Astrocyte of the spinal cord (primary cell): ENCODE measurements around the gene LDLRAD3.
A peak's percentile ranks its signal among the peaks of the same experiment; 100 is the strongest.
"Not testable (repeated sequence)": the region's sequence is repeated elsewhere in the genome, so short reads cannot be mapped to it uniquely, and the experiment has no call there.

Source experiments
- DNase-seq: peaks from one replicate; pipeline ENCODE4 v3.0.0; 2011; ENCODE audit warnings: low read depth, low spot score
- H3K4me3 ChIP-seq: 2 replicates; pipeline ENCODE4 v1.5.1; 2011; ENCODE audit warnings: low read depth, mild to moderate bottlenecking, low read length, moderate library complexity
- in situ Hi-C: cut with HindIII; loops from 2 replicates; pipeline ENCODE4 v1.10.0; 2017; ENCODE audit warnings: low sequenced_read_pairs
- TF ChIP-seq, protein P1 (sequence below): IDR thresholded peaks from 2 replicates; pipeline ENCODE4 v1.5.1; 2012; ENCODE audit warnings: low read depth, mild to moderate bottlenecking, low read length, inconsistent platforms

LDLRAD3 gene

DNA sequence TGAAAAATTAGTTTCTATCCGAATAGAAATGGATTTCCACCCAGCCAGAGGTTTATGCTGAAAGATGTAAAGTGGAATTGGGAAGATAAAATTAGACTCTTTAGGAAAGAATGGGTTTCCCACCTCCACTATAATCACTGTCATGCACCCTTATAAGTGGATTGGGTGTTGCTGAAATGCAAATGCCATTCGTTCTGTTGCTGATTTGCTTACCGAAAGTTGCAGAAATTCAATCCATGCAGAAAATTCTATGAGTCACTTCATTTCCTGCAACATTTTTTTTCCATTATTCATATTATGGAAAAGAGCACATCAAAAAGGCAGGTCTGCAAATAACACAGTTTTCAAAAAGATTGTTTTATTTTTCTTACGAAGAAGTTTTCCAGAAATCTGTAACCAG lies 65.6 kb downstream of the LDLRAD3 start:
- in situ Hi-C loops = no loop called here
- DNase-seq = peak; percentile 75
- no peak overlapping the region for H3K4me3 ChIP-seq
- TF ChIP-seq, protein P1, sequence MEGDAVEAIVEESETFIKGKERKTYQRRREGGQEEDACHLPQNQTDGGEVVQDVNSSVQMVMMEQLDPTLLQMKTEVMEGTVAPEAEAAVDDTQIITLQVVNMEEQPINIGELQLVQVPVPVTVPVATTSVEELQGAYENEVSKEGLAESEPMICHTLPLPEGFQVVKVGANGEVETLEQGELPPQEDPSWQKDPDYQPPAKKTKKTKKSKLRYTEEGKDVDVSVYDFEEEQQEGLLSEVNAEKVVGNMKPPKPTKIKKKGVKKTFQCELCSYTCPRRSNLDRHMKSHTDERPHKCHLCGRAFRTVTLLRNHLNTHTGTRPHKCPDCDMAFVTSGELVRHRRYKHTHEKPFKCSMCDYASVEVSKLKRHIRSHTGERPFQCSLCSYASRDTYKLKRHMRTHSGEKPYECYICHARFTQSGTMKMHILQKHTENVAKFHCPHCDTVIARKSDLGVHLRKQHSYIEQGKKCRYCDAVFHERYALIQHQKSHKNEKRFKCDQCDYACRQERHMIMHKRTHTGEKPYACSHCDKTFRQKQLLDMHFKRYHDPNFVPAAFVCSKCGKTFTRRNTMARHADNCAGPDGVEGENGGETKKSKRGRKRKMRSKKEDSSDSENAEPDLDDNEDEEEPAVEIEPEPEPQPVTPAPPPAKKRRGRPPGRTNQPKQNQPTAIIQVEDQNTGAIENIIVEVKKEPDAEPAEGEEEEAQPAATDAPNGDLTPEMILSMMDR = no peak

DNA sequence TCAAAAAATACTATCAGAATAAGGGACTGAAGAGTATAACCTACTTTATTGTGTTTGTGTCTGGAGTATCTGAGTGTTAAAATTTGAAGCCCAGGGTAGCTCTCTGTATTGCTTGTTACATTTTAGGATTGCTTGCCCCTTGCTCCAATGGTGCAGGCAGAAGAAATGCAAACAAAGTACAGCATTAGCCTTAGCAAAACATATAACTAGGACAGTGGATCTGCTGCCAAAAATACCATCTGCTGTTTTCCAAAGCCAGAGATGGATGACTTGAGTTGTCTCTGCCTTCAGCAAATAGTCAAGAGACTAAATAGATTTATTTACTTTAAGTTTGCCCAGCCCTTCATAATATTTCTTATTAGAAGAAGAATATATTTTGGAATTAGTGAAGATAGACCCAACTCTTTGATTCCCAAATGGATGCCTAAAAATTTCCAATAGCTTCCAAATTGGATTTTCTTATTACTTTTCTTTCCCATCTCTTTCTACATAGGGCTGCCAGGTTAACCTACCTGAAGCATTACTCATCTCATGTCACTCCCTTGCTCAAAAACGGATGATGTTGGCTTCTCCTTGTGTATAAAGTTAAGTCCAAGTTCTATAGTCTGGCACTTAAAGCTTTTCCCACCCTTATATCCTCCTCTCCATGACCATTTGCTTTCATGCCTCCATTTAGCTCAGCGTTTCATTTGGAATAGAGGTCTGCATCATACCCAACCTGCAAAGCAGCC lies 66.3 kb downstream of the LDLRAD3 start:
- in situ Hi-C loops = no loop called here
- peak; percentile 53 for DNase-seq
- no peak overlapping the region for H3K4me3 ChIP-seq
- TF ChIP-seq, protein P1 = no peak

DNA sequence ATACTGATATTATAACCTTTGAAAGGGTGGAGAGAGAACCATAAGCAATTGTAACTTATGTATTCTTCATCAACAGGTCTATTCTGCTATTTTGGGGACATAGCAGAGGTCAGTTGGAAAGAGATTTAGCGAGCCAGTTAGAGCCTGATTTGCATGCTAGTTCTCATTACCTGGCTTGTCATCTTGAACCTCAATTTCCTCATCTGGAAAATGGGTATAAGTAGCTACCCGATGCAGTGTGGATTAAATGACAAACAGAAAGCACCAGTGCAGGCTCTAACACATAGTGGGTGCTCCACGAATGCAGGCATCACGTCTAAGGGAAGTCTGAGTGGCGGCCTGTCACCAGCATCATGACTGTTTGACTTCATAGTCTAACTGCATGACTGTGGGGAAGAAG lies 67.7 kb downstream of the LDLRAD3 start:
- H3K4me3 ChIP-seq = no peak overlapping the region
- DNase-seq = no peak
- in situ Hi-C loops = no loop called here
- TF ChIP-seq, protein P1 = no peak

DNA sequence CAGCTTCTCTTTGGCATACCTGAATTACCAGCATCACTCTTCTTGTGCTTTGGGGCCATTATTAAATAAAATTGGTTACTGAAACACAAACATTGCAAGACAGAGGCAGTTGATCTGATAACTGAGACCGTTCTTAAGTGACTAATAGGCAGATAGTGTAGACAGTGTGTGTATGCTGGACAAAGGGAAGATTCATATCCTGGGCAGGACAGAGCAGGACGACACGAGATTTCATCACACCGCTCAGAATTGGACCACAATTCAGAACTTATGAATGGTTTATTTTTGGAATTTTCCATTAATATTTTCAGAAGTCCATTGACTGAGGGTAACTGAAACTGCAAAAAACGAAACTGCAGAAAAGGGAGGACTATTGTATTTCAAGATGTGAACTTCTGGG lies 68.6 kb downstream of the LDLRAD3 start:
- TF ChIP-seq, protein P1 = no peak
- DNase-seq = peak; percentile 17
- in situ Hi-C loops = no loop called here
- H3K4me3 ChIP-seq = no peak overlapping the region

DNA sequence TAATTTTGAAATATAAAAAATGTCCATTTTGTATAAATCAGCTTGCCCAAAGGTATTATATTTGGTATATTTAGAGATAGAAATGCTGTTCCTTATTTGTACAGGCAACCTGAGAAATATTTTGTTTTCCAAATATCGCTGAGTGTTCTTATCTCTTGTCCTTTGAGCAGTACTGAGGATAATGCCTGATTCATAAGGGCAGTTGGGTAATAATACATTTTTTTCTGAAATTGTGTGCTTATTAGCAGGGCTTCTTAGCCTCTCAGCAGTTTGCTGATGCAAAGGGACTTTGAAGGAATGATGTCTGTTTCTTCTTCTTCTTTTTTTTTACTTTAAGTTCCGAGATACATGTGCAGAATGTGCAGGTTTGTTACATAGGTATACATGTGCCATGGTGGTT lies 69.1 kb downstream of the LDLRAD3 start:
- TF ChIP-seq, protein P1 = no peak
- in situ Hi-C loops = no loop called here
- no peak for DNase-seq
- no peak overlapping the region for H3K4me3 ChIP-seq

DNA sequence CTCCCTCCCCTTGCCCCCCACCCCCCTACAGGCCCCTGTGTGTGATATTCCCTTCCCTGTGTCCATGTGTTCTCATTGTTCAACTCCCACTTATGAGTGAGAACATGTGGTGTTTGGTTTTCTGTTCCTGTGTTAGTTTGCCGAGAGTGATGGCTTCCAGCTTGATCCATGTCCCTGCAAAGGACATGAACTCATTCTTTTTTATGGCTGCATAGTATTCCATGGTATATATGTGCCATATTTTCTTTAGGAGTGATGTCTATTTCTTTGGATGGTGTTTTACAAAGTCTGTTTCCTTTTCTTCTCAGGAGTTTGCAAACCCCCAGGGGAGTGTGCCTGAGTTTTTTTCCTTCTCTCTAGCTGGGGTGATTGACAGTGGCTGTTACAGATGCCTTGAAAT lies 69.6 kb downstream of the LDLRAD3 start:
- DNase-seq, H3K4me3 ChIP-seq, in situ Hi-C loops: not testable (repeated sequence)

DNA sequence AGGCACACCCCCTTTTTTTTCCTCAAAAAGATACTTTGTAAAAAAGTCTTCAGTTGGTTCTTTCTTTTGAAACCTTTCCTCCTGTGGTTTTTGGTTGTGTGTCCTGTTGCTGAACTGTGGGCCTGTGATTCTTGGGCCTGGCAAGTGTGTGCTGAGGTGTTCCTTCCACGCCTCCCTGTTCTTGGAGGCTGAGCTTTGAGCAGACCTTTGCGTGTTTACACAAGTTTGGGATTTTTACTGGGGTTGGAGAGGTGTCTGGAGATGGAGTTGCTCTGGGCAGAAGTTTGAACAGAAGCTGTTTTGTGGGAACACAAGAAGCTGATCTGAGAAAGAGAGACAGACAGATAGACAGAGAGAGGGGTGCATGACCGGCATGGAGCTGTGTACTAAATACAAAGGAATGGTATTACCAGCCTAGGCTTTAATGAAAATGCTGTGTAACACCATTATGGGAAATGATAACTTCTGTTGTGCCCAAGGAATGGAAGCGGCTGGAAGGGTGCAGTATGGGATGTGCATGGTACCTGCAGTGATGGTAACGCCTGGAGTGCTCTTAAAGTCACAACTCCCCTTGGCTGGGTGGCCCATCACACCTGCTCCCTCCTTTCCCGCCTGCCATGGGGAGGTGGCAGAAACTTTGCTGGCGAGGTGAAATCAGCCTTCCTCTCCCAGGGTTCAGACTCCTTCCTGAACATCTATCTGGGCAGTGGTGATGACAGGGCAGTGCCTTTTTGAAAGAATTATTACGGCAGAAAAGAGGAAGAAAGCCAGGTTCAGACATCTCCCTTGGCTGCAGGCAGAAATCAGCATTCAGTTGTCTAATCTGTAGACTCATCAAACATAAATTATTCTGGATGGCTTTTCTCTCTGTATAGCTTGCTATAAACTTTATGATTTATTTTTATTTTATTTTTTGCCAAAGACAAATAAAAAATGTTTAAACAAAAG lies 70.4 kb downstream of the LDLRAD3 start:
- no peak for DNase-seq

More for the DNA sequence above, 70.4 kb downstream of the LDLRAD3 start:
- TF ChIP-seq, protein P1 = no peak
- H3K4me3 ChIP-seq = no peak overlapping the region
- in situ Hi-C loops = no loop called here
